ENCODE measurements around the gene COX6A2. TPM values are rescaled to one million over a fixed set of nuclear protein-coding genes. Genes with fewer than 3 reads are reported as not detected.

The COX6A2 gene
- total and polyA plus RNA-seq, 8 donors = 1.4 to 8.2 TPM; not detected in 6

GRCh38 chr16:31471875-31472708 is 43.9 kb upstream of the COX6A2 start, which contains the start of gene TGFB1I1:
TSS of gene TGFB1I1 (plus strand) at chr16:31472152. CDS start at chr16:31472189, 37 bp downstream.
- 0 to 2% (median 1%) methylated on average over 27 to 63 of the region's 63 CpGs for WGBS, 5 donors
- Histone ChIP-seq H3K4me1 (peaks cover 24 to 62% (median 51%) of the 10 kb centered on the region in 4 donors), H3K27ac (peak within 1 kb of the TSS; percentile 70 to 96 (median 88)), H3K36me3 (peaks cover 12 to 42% (median 35%) of the 10 kb centered on the region in 4 donors), H3K27me3 (peaks cover 0 to 14% (median 0%) of the 10 kb centered on the region in 3 donors), H3K4me3 (peak within 1 kb of the TSS; percentile 56 to 81 (median 68)), H3K9me3 (no peaks in the 10 kb centered on the region)
- intact Hi-C loops (cut with DNase I; ENCODE audit: low total_unique reads) = no loop called here
- peak in 1 of 2 donors; percentile 90 for DNase-seq
- TF ChIP-seq POLR2AphosphoS5 (IDR thresholded peaks at IDR 0.05) (no peak), CTCF (IDR thresholded peaks at IDR 0.05) (no peak), EP300 (IDR thresholded peaks at IDR 0.05) (no peak), POLR2A (IDR thresholded peaks at IDR 0.05) (no peak)

- intact Hi-C loops (cut with DNase I; ENCODE audit: low total_unique reads) = no loop called here
Observed at GRCh38 chr16:31471241-31471874, 43.2 kb upstream of the COX6A2 start.

GRCh38 chr16:31470615-31471014 is 42.5 kb upstream of the COX6A2 start:
- Histone ChIP-seq H3K27me3 (peaks cover 0 to 14% (median 0%) of the 10 kb centered on the region in 3 donors), H3K36me3 (peaks cover 22 to 42% (median 37%) of the 10 kb centered on the region in 4 donors), H3K4me1 (peaks cover 13 to 48% (median 36%) of the 10 kb centered on the region in 4 donors), H3K4me3 (no peak overlapping the region), H3K27ac (peak overlapping the region in 4 of 5 donors; percentile 88 to 96 (median 92)), H3K9me3 (no peaks in the 10 kb centered on the region)
- no peak for DNase-seq
- intact Hi-C loops (cut with DNase I; ENCODE audit: low total_unique reads) = no loop called here
- 76 to 84% (median 80%) methylated on average over 3 of the region's 3 CpGs for WGBS, 5 donors
- TF ChIP-seq POLR2A (IDR thresholded peaks at IDR 0.05) (no peak), CTCF (IDR thresholded peaks at IDR 0.05) (no peak), POLR2AphosphoS5 (IDR thresholded peaks at IDR 0.05) (no peak), EP300 (IDR thresholded peaks at IDR 0.05) (no peak)

More at GRCh38 chr16:31471241-31471874, 43.2 kb upstream of the COX6A2 start:
- peaks cover 15 to 42% (median 37%) of the 10 kb centered on the region in 4 donors for H3K36me3 ChIP-seq
- H3K27me3 ChIP-seq = peaks cover 0 to 14% (median 0%) of the 10 kb centered on the region in 3 donors
- H3K4me1 ChIP-seq = peaks cover 20 to 56% (median 44%) of the 10 kb centered on the region in 4 donors
- peak overlapping the region; percentile 56 to 81 (median 68) for H3K4me3 ChIP-seq
- DNase-seq = no peak
- 28 to 57% (median 44%) methylated on average over 11 to 15 of the region's 15 CpGs for WGBS, 5 donors
- H3K9me3 ChIP-seq = no peaks in the 10 kb centered on the region
- H3K27ac ChIP-seq = peak overlapping the region; percentile 48 to 96 (median 88)
- no peak for TF ChIP-seq EP300 (IDR thresholded peaks at IDR 0.05)
- TF ChIP-seq POLR2A (IDR thresholded peaks at IDR 0.05) = no peak
- no peak for TF ChIP-seq CTCF (IDR thresholded peaks at IDR 0.05)
- TF ChIP-seq POLR2AphosphoS5 (IDR thresholded peaks at IDR 0.05) = no peak

- Histone ChIP-seq H3K4me3 (no peak overlapping the region), H3K36me3 (peaks cover 32 to 46% (median 46%) of the 10 kb centered on the region in 4 donors), H3K27me3 (peaks cover 0 to 13% (median 0%) of the 10 kb centered on the region in 3 donors), H3K27ac (no peak overlapping the region), H3K4me1 (peaks cover 6 to 22% (median 22%) of the 10 kb centered on the region in 4 donors), H3K9me3 (no peaks in the 10 kb centered on the region)
- intact Hi-C loops (cut with DNase I; ENCODE audit: low total_unique reads) = no loop called here
- TF ChIP-seq POLR2AphosphoS5 (IDR thresholded peaks at IDR 0.05) = no peak
- no peak for DNase-seq
- WGBS, 5 donors = 84 to 99% (median 93%) methylated on average over 5 of the region's 5 CpGs
Observed at GRCh38 chr16:31467858-31468257, 39.7 kb upstream of the COX6A2 start.
